Heart left ventricle (tissue), 16 donors: ENCODE data around the gene BZW1. TPM values are rescaled to one million over a fixed set of nuclear protein-coding genes. Genes with fewer than 3 reads are reported as not detected.

ENCODE experiments used
- ATAC-seq, 4 donors: fragments of 200-7000 bp; cut with Tn5 transposase; one replicate each; pipeline ENCODE4 v1.9.1; 2020 to 2022; ENCODE audit warnings: moderate library complexity in 4 of 4, mild to moderate bottlenecking in 3 of 4, moderate number of reproducible peaks in 1 of 4
- DNase-seq, 5 donors: peaks; one replicate each; pipeline ENCODE4 v3.0.0-alpha.2; 2020
- H3K27ac ChIP-seq, 12 donors: fragments of 200-600 bp; sonication (generic) in 4 of 12; one replicate each; pipeline versions ENCODE4 v1.5.0 to v1.8.0; 2016 to 2022; ENCODE audit warnings: mild to moderate bottlenecking in 2 of 12
- H3K27me3 ChIP-seq, 9 donors: fragments of 200-600 bp; sonication (generic) in 2 of 9; one replicate each; pipeline versions ENCODE4 v1.5.1 to v1.8.0; 2016 to 2022; ENCODE audit warnings: mild to moderate bottlenecking in 3 of 9
- H3K36me3 ChIP-seq, 9 donors: fragments of 200-600 bp; sonication (generic) in 2 of 9; one replicate each; pipeline versions ENCODE4 v1.5.0 to v1.8.0; 2018 to 2022; ENCODE audit warnings: mild to moderate bottlenecking in 2 of 9
- H3K4me1 ChIP-seq, 12 donors: fragments of 200-600 bp; sonication (generic) in 4 of 12; one replicate each; pipeline versions ENCODE4 v1.5.0 to v1.8.0; 2016 to 2022; ENCODE audit warnings: mild to moderate bottlenecking in 3 of 12
- H3K4me3 ChIP-seq, 12 donors: fragments of 200-600 bp; sonication (generic) in 4 of 12; one replicate each; pipeline versions ENCODE4 v1.5.0 to v1.8.0; 2017 to 2022; ENCODE audit warnings: mild to moderate bottlenecking in 9 of 12, moderate library complexity in 4 of 12
- H3K9me3 ChIP-seq, 12 donors: fragments of 200-600 bp; sonication (generic) in 4 of 12; one replicate each; pipeline versions ENCODE4 v1.5.0 to v1.8.0; 2016 to 2022; ENCODE audit warnings: mild to moderate bottlenecking in 1 of 12
- CTCF ChIP-seq, 12 donors: fragments of 200-600 bp; sonication (generic) in 4 of 12; IDR thresholded peaks; one replicate each; pipeline versions ENCODE4 v1.5.0 to v1.8.0; 2018 to 2022; ENCODE audit warnings: antibody characterized with exemption in 12 of 12, mild to moderate bottlenecking in 5 of 12
- POLR2A ChIP-seq, 2 donors: fragments of 450-650 bp; IDR thresholded peaks; one replicate each; pipeline ENCODE4 v1.6.1; 2017; ENCODE audit warnings: antibody characterized with exemption in 2 of 2, mild to moderate bottlenecking in 2 of 2, moderate library complexity in 2 of 2
- WGBS, 4 donors: extraction: QIAGEN DNeasy Blood & Tissue Kit in 2 of 4; methylation state at CpG; one replicate each; pipeline versions ENCODE4 v1.1.5 to v1.1.7; 2013 to 2018; 5-methylcytosine and 5-hydroxymethylcytosine counted together
- intact Hi-C, 10 donors: fragments of 100-400 bp; cut with DNase I; formaldehyde crosslinking; loops; one replicate each; pipeline versions ENCODE4 v1.11.1 to v1.14.2; 2022
- polyA plus RNA-seq, 2 donors: library from polyadenylated mRNA; stranded (reverse); fragments of 200-250 nt; gene quantifications; one replicate each; pipeline ENCODE4 v1.2.3, GENCODE V29; 2013
- total RNA-seq, 9 donors: library from RNA; depleted of rRNA in 2 of 9; stranded (reverse); fragments of >200 nt in 2 of 9; fragmentation: NEBNext Ultra II Directional in 3 of 9; extraction: Animal tissue kit (Norgen Biotek cat#: 25700) in 3 of 9; gene quantifications; one replicate each; pipeline versions ENCODE4 v1.1.0 to v1.2.4, GENCODE V29; 2016 to 2023
- donor health status: ischemic (EF 13 %, LVEDD 7.1; RV severe dilation, severe dysfunction).
- donor health status: healthy with polysubstance abuse.
- donor health status: DM: no; HTN: yes; CAD: no.
- donor health status: DM: no; HTN: no; CAD: no.
- donor health status: ischemic (EF 25% LVEDD 6.9; RV normal size, moderate dysfunction).
- donor health status: ischemic (EF 25% LVEDD 5.7; RV mildly dilated, moderate dysfunction).
- donor health status: healthy.
- donor health status: DM: yes; HTN: yes; CAD: no.
- donor health status: ischemic (EF 35%, LVEDD 5.7; RV mildly dilated, moderate dysfunction).
- donor health status: nonischemic (EF 11% LVEDD 7.7; RV severe dilation, severe dysfunction).
- donor health status: DM: yes; HTN: yes; CAD: no.
- donor health status: PGD.
- donor health status: ischemic (EF 29% LVEDD 5.4; RV normal size, mild dysfunction).
- donor health status: nonischemic (EF 23%, LVEDD 6.1; RV moderate dilation, normal function).

The BZW1 gene
- total and polyA plus RNA-seq, 11 donors = 10.7 to 147 (median 87.3) TPM

- DNase-seq = no peak
- no peaks in the 10 kb centered on the region for H3K9me3 ChIP-seq
- peak overlapping the region; percentile 93 to 99 (median 98) for H3K27ac ChIP-seq
- peaks cover 6 to 44% (median 33%) of the 10 kb centered on the region in 12 donors for H3K4me1 ChIP-seq
- no peaks in the 10 kb centered on the region for H3K27me3 ChIP-seq
- ATAC-seq = no peak
- TF ChIP-seq POLR2A (IDR thresholded peaks at IDR 0.05) (peak in 1 of 2 donors; percentile 75), CTCF (IDR thresholded peaks at IDR 0.05) (no peak)
- 6 to 10% (median 7%) methylated on average over 4 to 11 of the region's 11 CpGs for WGBS, 4 donors
- peaks cover 0 to 30% (median 28%) of the 10 kb centered on the region in 9 donors for H3K36me3 ChIP-seq
- peak overlapping the region; percentile 60 to 99 (median 96) for H3K4me3 ChIP-seq
- intact Hi-C loops = loop anchor here in 8 of 10 donors (1.0 to 5.0 kb wide), 7 partner anchors 51 to 899 kb away; partner anchors contain the start of genes CLK1 (in 4 of the 8), C2orf69 (in 1 of the 8), NIF3L1 (in 1 of the 8) and PPIL3 (in 1 of the 8)
Measured at GRCh38 chr2:200810998-200811332, 745 bp upstream of the BZW1 start.

GRCh38 chr2:200812122-200813022 lies 662 bp downstream of the BZW1 start:
- Histone ChIP-seq H3K4me1 (peaks cover 6 to 48% (median 33%) of the 10 kb centered on the region in 12 donors), H3K27ac (peak overlapping the region; percentile 93 to 99 (median 98)), H3K4me3 (peak overlapping the region; percentile 60 to 99 (median 96)), H3K27me3 (no peaks in the 10 kb centered on the region), H3K9me3 (no peaks in the 10 kb centered on the region), H3K36me3 (peaks cover 0 to 44% (median 42%) of the 10 kb centered on the region in 9 donors)
- DNase-seq = peak; percentile 79 to 88 (median 80)
- ATAC-seq = peak; percentile 37 to 71 (median 60)
- WGBS, 4 donors = 1 to 2% (median 1%) methylated on average over 39 to 70 of the region's 70 CpGs
- intact Hi-C loops = loop anchor here in 9 of 10 donors (1.0 to 5.0 kb wide), 9 partner anchors 50 to 900 kb away; partner anchors contain the start of genes CLK1 (in 5 of the 9), C2orf69 (in 1 of the 9), NIF3L1 (in 1 of the 9) and PPIL3 (in 1 of the 9)
- TF ChIP-seq POLR2A (IDR thresholded peaks at IDR 0.05) = no peak
- TF ChIP-seq CTCF (IDR thresholded peaks at IDR 0.05) = peak; percentile 36 to 78 (median 64)

- 54 to 68% (median 64%) methylated on average over 3 of the region's 3 CpGs for WGBS, 4 donors
- Histone ChIP-seq H3K27me3 (no peaks in the 10 kb centered on the region), H3K9me3 (no peaks in the 10 kb centered on the region), H3K27ac (peak overlapping the region in 2 of 12 donors; percentile 13 to 16), H3K4me1 (peaks cover 6 to 51% (median 33%) of the 10 kb centered on the region in 12 donors), H3K4me3 (peak overlapping the region in 2 of 12 donors; percentile 2 to 87), H3K36me3 (peaks cover 0 to 64% (median 62%) of the 10 kb centered on the region in 9 donors)
- intact Hi-C loops = loop anchor here in 6 of 10 donors (5.0 kb wide), 3 partner anchors 48 to 902 kb away; partner anchors contain the start of genes CLK1 (in 3 of the 6) and C2orf69 (in 1 of the 6)
- no peak for ATAC-seq
- DNase-seq = no peak
- TF ChIP-seq POLR2A (IDR thresholded peaks at IDR 0.05) (no peak), CTCF (IDR thresholded peaks at IDR 0.05) (no peak)
Measured at GRCh38 chr2:200814276-200814815, 2.6 kb downstream of the BZW1 start.
